Measurements from ENCODE around the gene YPEL5. TPM values are rescaled to one million over a fixed set of nuclear protein-coding genes. Genes with fewer than 3 reads are reported as not detected.
A peak's percentile ranks its signal among the peaks of the same experiment; 100 is the strongest.
"Not testable (repeated sequence)": the region's sequence is repeated elsewhere in the genome, so short reads cannot be mapped to it uniquely, and the experiment has no call there.

The YPEL5 gene
- total RNA-seq, 1 experiment from 2014 or later = 54.6 TPM

GRCh38 chr2:30108851-30109250 is 38.0 kb upstream of the YPEL5 start:
- no peaks in the 10 kb centered on the region for H3K9me3 ChIP-seq (ENCODE audit: low read length)
- H3K27me3 ChIP-seq (ENCODE audit: low read length) = no peaks in the 10 kb centered on the region
- H3K4me2 ChIP-seq (ENCODE audit: low read depth, low read length, poor library complexity, severe bottlenecking) = no peak overlapping the region
- H3K9me2 ChIP-seq (replicated peaks; ENCODE audit: insufficient read depth, low read length) = no peaks in the 10 kb centered on the region
- H4K20me1 ChIP-seq (ENCODE audit: insufficient read depth, low read depth, low read length) = no peaks in the 10 kb centered on the region
- DNase-seq = no peak
- H3K4me1 ChIP-seq (ENCODE audit: low read length) = peaks cover 5% of the 10 kb centered on the region
- H3K27ac ChIP-seq (ENCODE audit: low read length) = no peak overlapping the region
- H3K9ac ChIP-seq (ENCODE audit: low read length) = no peak overlapping the region
- no peaks in the 10 kb centered on the region for H3K79me2 ChIP-seq (ENCODE audit: low read length)
- H2AFZ ChIP-seq (ENCODE audit: low read length) = no peak overlapping the region
- no peak overlapping the region for H3K4me3 ChIP-seq (ENCODE audit: low read length)
- no peaks in the 10 kb centered on the region for H3K36me3 ChIP-seq (ENCODE audit: insufficient read depth, low read length)

GRCh38 chr2:30109856-30110255 is 37.0 kb upstream of the YPEL5 start:
- H3K9me2 ChIP-seq (replicated peaks; ENCODE audit: insufficient read depth, low read length) = no peaks in the 10 kb centered on the region
- no peaks in the 10 kb centered on the region for H4K20me1 ChIP-seq (ENCODE audit: insufficient read depth, low read depth, low read length)

GRCh38 chr2:30110773-30111172 is 36.0 kb upstream of the YPEL5 start:
- H3K36me3 ChIP-seq (ENCODE audit: insufficient read depth, low read length) = no peaks in the 10 kb centered on the region
- no peak for DNase-seq
- no peaks in the 10 kb centered on the region; the same call in 1 of the 2 replicates for H3K4me1 ChIP-seq (ENCODE audit: low read length)
- no peak overlapping the region for H3K9ac ChIP-seq (ENCODE audit: low read length)
- no peak overlapping the region for H3K27ac ChIP-seq (ENCODE audit: low read length)
- H3K79me2 ChIP-seq (ENCODE audit: low read length) = no peaks in the 10 kb centered on the region
- H3K9me2 ChIP-seq (replicated peaks; ENCODE audit: insufficient read depth, low read length) = no peaks in the 10 kb centered on the region
- no peak overlapping the region for H3K4me3 ChIP-seq (ENCODE audit: low read length)
- H3K27me3 ChIP-seq (ENCODE audit: low read length) = no peaks in the 10 kb centered on the region
- no peaks in the 10 kb centered on the region for H4K20me1 ChIP-seq (ENCODE audit: insufficient read depth, low read depth, low read length)
- no peak overlapping the region for H2AFZ ChIP-seq (ENCODE audit: low read length)
- no peaks in the 10 kb centered on the region for H3K9me3 ChIP-seq (ENCODE audit: low read length)
- H3K4me2 ChIP-seq (ENCODE audit: low read depth, low read length, poor library complexity, severe bottlenecking) = no peak overlapping the region

More at GRCh38 chr2:30109856-30110255, 37.0 kb upstream of the YPEL5 start:
- H3K4me3 ChIP-seq (ENCODE audit: low read length) = no peak overlapping the region
- no peaks in the 10 kb centered on the region for H3K36me3 ChIP-seq (ENCODE audit: insufficient read depth, low read length)
- no peak overlapping the region for H3K4me2 ChIP-seq (ENCODE audit: low read depth, low read length, poor library complexity, severe bottlenecking)
- H3K79me2 ChIP-seq (ENCODE audit: low read length) = no peaks in the 10 kb centered on the region
- DNase-seq = no peak
- H3K9me3 ChIP-seq (ENCODE audit: low read length) = no peaks in the 10 kb centered on the region
- H3K27me3 ChIP-seq (ENCODE audit: low read length) = no peaks in the 10 kb centered on the region
- H3K4me1 ChIP-seq (ENCODE audit: low read length) = no peaks in the 10 kb centered on the region; the same call in 1 of the 2 replicates
- no peak overlapping the region for H3K9ac ChIP-seq (ENCODE audit: low read length)
- no peak overlapping the region for H3K27ac ChIP-seq (ENCODE audit: low read length)
- H2AFZ ChIP-seq (ENCODE audit: low read length) = no peak overlapping the region

- H3K9me2 ChIP-seq (replicated peaks; ENCODE audit: insufficient read depth, low read length); H4K20me1 ChIP-seq (ENCODE audit: insufficient read depth, low read depth, low read length); H3K27me3 ChIP-seq (ENCODE audit: low read length); H3K4me2 ChIP-seq (ENCODE audit: low read depth, low read length, poor library complexity, severe bottlenecking); H2AFZ ChIP-seq (ENCODE audit: low read length); H3K4me3 ChIP-seq (ENCODE audit: low read length); H3K9me3 ChIP-seq (ENCODE audit: low read length); H3K27ac ChIP-seq (ENCODE audit: low read length); DNase-seq; H3K9ac ChIP-seq (ENCODE audit: low read length); H3K36me3 ChIP-seq (ENCODE audit: insufficient read depth, low read length); H3K79me2 ChIP-seq (ENCODE audit: low read length); H3K4me1 ChIP-seq (ENCODE audit: low read length): not testable (repeated sequence)
Observed at GRCh38 chr2:30111186-30111585, 35.6 kb upstream of the YPEL5 start.

GRCh38 chr2:30112561-30112960 is 34.2 kb upstream of the YPEL5 start:
- H3K27ac ChIP-seq (ENCODE audit: low read length) = no peak overlapping the region
- no peak overlapping the region for H3K4me3 ChIP-seq (ENCODE audit: low read length)
- H3K9me2 ChIP-seq (replicated peaks; ENCODE audit: insufficient read depth, low read length) = no peaks in the 10 kb centered on the region
- H3K36me3 ChIP-seq (ENCODE audit: insufficient read depth, low read length) = no peaks in the 10 kb centered on the region
- H3K9me3 ChIP-seq (ENCODE audit: low read length) = no peaks in the 10 kb centered on the region
- no peak overlapping the region for H3K4me2 ChIP-seq (ENCODE audit: low read depth, low read length, poor library complexity, severe bottlenecking)
- no peaks in the 10 kb centered on the region for H3K27me3 ChIP-seq (ENCODE audit: low read length)
- H2AFZ ChIP-seq (ENCODE audit: low read length) = no peak overlapping the region
- no peaks in the 10 kb centered on the region for H4K20me1 ChIP-seq (ENCODE audit: insufficient read depth, low read depth, low read length)
- H3K79me2 ChIP-seq (ENCODE audit: low read length) = no peaks in the 10 kb centered on the region
- DNase-seq = no peak
- no peak overlapping the region for H3K9ac ChIP-seq (ENCODE audit: low read length)
- H3K4me1 ChIP-seq (ENCODE audit: low read length) = no peaks in the 10 kb centered on the region; the same call in 1 of the 2 replicates

GRCh38 chr2:30113617-30114293 is 33.1 kb upstream of the YPEL5 start:
- Histone ChIP-seq H3K9me3 (ENCODE audit: low read length) (no peaks in the 10 kb centered on the region), H3K4me2 (ENCODE audit: low read depth, low read length, poor library complexity, severe bottlenecking) (no peak overlapping the region), H3K79me2 (ENCODE audit: low read length) (no peaks in the 10 kb centered on the region), H3K4me1 (ENCODE audit: low read length) (no peaks in the 10 kb centered on the region), H3K9me2 (replicated peaks; ENCODE audit: insufficient read depth, low read length) (no peaks in the 10 kb centered on the region), H4K20me1 (ENCODE audit: insufficient read depth, low read depth, low read length) (no peaks in the 10 kb centered on the region), H3K36me3 (ENCODE audit: insufficient read depth, low read length) (no peaks in the 10 kb centered on the region), H2AFZ (ENCODE audit: low read length) (no peak overlapping the region), H3K4me3 (ENCODE audit: low read length) (no peak overlapping the region), H3K27me3 (ENCODE audit: low read length) (no peaks in the 10 kb centered on the region), H3K27ac (ENCODE audit: low read length) (no peak overlapping the region), H3K9ac (ENCODE audit: low read length) (no peak overlapping the region)
- no peak for DNase-seq

GRCh38 chr2:30115141-30115980 is 31.4 kb upstream of the YPEL5 start:
- DNase-seq = peak; percentile 82
- Histone ChIP-seq H3K9me2 (replicated peaks; ENCODE audit: insufficient read depth, low read length) (no peaks in the 10 kb centered on the region), H2AFZ (ENCODE audit: low read length) (no peak overlapping the region), H4K20me1 (ENCODE audit: insufficient read depth, low read depth, low read length) (no peaks in the 10 kb centered on the region), H3K4me2 (ENCODE audit: low read depth, low read length, poor library complexity, severe bottlenecking) (no peak overlapping the region), H3K27ac (ENCODE audit: low read length) (no peak overlapping the region), H3K27me3 (ENCODE audit: low read length) (no peaks in the 10 kb centered on the region), H3K4me3 (ENCODE audit: low read length) (no peak overlapping the region), H3K79me2 (ENCODE audit: low read length) (no peaks in the 10 kb centered on the region), H3K9ac (ENCODE audit: low read length) (no peak overlapping the region), H3K36me3 (ENCODE audit: insufficient read depth, low read length) (no peaks in the 10 kb centered on the region), H3K9me3 (ENCODE audit: low read length) (no peaks in the 10 kb centered on the region), H3K4me1 (ENCODE audit: low read length) (no peaks in the 10 kb centered on the region)

- no peak for DNase-seq
- Histone ChIP-seq H4K20me1 (ENCODE audit: insufficient read depth, low read depth, low read length) (no peaks in the 10 kb centered on the region), H3K27ac (ENCODE audit: low read length) (no peak overlapping the region), H3K79me2 (ENCODE audit: low read length) (no peaks in the 10 kb centered on the region), H3K4me3 (ENCODE audit: low read length) (no peak overlapping the region), H3K9me2 (replicated peaks; ENCODE audit: insufficient read depth, low read length) (no peaks in the 10 kb centered on the region), H2AFZ (ENCODE audit: low read length) (no peak overlapping the region), H3K36me3 (ENCODE audit: insufficient read depth, low read length) (no peaks in the 10 kb centered on the region), H3K4me1 (ENCODE audit: low read length) (no peaks in the 10 kb centered on the region), H3K9me3 (ENCODE audit: low read length) (no peaks in the 10 kb centered on the region), H3K9ac (ENCODE audit: low read length) (no peak overlapping the region), H3K4me2 (ENCODE audit: low read depth, low read length, poor library complexity, severe bottlenecking) (no peak overlapping the region), H3K27me3 (ENCODE audit: low read length) (no peaks in the 10 kb centered on the region)
Observed at GRCh38 chr2:30115981-30116285, 30.9 kb upstream of the YPEL5 start.
